RPMI8226 (cell line): ENCODE measurements around the gene GRK4.
"Not testable (repeated sequence)": the region's sequence is repeated elsewhere in the genome, so short reads cannot be mapped to it uniquely, and the experiment has no call there.

Source experiments
- DNase-seq: peaks from one replicate; pipeline ENCODE4 v3.0.0-alpha.2; 2015

The GRK4 gene

DNA sequence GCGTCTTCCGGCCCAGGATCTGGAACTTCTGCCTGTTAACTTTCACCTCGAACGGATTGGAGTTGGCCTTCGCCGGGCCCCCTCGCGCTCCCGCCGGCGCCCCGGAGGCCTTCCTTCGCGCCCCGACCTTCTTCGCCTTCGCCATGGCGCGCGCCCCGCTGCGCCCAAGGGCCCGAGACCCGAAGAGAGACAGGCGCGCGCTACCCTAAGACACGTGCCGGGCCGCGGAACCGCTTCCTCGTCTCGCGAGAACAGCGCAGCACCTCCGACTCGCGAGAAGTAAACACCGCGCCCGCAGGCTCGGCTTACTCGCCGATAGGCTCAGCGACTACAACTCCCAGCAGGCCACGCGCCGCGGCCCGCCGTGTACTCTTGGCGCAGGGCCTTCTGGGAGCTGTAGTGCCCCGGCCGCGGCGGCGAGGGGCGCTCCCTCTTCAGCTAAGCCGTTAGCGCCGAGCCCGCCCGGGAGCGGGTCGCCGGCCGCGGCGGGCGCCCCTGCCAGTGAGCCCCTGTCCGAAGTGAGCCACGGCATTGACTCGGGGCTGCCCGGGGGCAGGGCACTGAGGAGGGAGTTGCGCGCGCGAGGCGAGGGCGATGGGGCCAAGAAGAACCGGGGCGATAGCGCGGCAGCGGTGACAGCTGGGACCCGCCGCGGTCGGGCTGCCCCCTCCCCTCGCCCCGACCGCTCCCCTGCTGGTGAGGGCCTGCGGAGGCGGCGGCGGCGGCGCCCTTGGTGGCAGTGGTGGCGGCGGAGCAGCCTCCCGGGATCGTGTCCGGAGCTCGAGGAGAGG, at the start of gene GRK4, which contains the start of gene NOP14:
Gene GRK4, plus strand, starts transcription at position 397 of the 791 bp plus-strand sequence. CDS start 500 bp downstream, outside the sequence.
Gene NOP14, minus strand, starts transcription at position 232 of the 791 bp plus-strand sequence. Its CDS starts 87 bp downstream, at position 145.
- peak; percentile 97 for DNase-seq

DNA sequence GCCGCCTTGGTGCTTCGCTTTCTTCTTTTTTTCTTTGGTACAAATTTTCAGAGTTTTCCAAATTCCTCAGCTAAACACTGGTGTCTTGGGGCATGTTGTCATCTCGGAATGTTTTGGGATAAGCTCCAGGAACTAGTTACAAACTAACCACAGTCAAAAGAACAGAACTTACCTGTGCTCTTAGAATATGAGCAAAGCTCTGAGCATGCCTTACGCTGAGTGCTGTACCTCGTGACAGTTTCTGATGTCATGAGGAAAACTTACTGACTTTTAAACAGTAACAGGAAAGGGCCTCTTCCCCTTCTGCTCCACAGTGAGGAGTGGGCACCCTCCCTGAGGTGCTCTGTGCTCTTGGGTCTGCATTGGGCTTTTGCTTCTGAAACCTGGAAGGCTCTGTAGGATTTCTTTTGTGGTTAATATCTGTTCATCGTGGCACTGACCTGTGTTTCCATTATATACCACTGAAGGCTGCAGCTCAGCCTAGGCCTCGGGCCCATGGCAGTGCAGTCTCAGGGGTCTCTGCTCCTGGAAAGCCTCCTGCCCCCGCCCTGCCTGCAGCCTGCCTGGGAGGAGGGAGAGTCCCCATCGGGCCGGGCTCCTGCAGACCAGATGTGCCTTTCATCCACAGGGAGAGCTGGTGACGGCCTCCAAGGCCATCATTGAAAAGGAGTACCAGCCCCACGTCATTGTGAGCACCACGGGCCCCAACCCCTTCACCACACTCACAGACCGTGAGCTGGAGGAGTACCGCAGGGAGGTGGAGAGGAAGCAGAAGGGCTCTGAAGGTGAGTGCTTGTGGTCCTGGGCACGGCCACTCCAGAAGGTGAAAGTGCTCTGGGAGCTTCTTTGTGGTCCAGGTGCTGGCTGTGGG, 48.9 kb upstream of the GRK4 start:
- no peak for DNase-seq

DNA sequence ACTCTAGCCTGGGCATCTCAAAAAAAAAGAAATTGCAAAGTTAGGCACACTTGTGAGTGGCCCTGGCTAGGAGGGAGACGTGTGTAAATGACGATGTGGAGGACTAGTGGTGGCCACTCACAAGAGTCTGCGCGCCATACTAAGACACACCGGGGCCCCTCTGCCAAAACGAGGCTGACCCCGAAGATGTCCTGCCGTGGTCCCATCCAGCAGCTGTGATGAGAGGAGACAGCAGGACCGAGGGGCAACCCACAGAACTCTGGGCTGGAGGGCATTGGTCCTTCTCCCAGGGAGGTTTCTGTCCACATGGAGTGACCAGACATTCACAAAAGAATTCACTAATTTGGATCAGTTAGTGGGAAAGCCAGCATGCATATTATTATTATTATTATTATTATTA, 47.6 kb upstream of the GRK4 start:
- no peak for DNase-seq

DNA sequence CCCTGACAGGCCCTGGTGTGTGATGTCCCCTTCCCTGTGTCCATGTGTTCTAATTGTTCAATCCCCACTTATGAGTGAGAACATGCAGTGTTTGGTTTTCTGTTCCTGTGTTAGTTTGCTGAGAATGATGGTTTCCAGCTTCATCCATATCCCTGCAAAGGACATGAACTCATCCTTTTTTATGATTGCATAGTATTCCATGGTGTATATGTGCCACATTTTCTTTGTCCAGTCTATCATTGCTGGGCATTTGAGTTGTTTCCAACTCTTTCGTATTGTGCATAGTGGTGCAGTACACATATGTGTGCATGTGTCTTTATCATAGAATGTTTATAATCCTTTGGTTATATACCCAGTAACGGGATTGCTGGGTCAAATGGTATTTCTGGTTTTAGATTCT, 46.7 kb upstream of the GRK4 start:
- DNase-seq: not testable (repeated sequence)

DNA sequence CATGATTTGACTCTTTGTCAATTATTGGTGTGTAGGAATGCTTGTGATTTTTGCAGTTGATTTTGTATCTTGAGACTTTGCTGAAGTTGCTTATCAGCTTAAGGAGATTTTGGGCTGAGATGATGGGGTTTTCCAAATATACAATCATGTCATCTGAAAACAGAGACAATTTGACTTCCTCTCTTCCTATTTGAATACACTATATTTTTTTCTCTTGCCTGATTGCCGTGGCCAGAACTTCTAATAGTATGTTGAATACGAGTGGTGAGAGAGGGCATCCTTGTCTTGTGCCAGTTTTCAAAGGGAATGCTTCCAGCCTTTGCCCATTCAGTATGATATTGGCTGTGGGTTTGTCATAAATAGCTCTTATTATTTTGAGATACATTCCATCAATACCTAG, 45.1 kb upstream of the GRK4 start:
- not testable (repeated sequence) for DNase-seq

DNA sequence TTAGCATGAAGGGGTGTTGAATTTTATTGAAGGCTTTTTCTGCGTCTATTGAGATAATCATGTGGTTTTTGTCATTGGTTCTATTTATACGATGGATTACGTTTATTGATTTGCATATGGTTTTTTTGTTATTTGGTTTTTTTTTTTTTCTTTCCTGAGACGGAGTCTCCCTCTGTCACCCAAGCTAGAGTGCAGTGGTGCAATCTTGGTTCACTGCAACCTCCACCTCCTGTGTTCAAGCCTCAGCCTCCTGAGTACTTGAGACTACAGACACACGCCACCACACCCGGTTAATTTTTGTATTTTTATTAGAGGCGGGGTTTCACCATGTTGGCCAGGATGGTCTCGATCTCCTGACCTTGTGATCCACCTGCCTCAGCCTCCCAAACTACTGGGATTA, 44.7 kb upstream of the GRK4 start:
- DNase-seq: not testable (repeated sequence)

DNA sequence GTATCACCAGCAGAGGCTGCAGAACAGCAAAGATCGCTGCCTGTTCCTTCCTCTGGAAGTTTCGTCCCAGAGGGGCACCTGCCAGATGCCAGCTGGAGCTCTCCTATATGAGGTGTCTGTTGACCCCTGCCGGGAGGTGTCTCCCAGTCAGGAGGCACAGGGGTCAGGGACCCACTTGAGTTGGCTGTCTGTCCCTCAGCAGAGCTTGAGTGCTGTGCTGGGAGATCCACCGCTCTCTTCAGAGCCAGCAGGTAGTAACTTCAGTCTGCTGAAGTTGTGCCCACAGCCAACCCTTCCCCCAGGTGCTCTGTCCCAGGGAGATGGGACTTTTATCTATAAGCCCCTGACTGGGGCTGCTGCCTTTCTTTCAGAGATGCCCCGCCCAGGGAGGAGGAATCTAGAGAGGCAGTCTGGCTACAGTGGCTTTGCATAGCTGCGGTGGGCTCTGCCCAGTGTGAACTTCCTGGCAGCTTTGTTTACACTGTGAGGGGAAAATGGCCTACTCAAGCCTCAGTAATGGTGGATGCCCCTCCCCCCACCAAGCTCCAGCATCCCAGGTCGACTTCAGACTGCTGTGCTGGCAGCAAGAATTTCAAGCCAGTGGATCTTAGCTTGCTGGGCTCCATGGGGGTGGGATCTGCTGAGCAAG, 40.8 kb upstream of the GRK4 start:
- not testable (repeated sequence) for DNase-seq

DNA sequence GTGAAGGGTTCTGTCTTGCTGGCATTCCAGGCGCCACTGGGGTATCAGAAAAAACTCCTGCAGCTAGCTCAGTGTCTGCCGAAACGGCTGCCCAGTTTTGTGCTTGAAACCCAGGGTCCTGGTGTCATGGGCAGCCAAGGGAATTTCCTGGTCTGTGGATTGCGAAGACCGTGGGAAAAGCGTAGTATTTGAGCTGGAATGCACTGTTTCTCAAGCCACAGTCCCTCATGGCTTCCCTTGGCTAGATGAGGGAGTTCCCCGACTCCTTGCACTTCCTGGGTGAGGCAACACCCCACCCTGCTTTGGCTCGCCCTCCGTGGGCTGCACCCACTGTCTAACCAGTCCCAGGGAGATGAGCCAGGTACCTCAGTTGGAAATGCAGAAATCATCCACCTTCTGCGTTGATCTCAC, 40.2 kb upstream of the GRK4 start:
- no peak for DNase-seq

DNA sequence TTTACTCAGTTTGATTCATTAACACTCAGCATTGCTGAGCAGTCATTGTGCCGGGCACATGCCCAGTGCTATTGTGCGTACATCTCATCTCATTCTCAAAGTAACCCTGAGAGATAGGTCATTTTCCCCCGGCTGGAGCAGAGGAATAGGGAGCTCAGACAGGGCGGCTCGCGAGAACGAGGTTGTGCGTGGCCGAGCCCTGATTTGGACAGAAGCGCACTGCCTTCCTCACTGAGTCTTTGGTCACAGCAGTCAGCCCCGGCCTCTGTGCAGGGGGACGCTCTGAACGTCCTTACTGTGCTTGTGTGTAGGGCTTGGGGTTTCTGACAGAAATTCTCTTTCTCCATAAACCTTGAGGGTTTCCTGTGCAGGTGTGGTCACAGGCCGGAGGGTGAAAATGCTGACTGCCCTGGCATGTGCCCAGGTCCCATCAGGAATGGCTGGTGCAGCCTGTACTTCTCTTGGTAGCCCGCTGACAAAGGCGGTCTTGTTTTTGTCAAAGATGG, 39.6 kb upstream of the GRK4 start:
- DNase-seq: peak; percentile 76

GRCh38 chr4:2924286-2924685, 39.1 kb upstream of the GRK4 start:
- no peak for DNase-seq

GRCh38 chr4:2924765-2925301, 38.5 kb upstream of the GRK4 start:
- DNase-seq: no peak

DNA sequence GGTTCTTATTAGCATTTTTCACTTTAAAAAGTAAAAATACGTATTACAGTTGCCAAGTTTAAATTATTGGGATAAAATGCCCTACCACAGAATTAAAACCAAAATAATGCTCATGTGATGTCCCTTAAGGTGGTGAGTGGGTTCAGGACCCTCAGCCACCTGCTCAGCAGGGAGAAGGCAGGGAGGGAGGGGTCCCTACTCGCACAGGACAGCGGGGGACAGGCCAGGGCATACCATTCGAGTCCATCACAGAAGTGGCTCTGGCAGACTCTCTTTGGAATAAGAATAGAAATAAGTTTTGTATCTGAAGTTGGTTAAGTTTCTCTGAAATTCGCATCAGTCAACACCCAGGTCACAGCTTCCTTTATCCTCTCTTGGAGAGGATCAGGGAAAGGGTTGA, 37.9 kb upstream of the GRK4 start:
- no peak for DNase-seq

GRCh38 chr4:2925931-2926860, 37.2 kb upstream of the GRK4 start:
- no peak for DNase-seq

DNA sequence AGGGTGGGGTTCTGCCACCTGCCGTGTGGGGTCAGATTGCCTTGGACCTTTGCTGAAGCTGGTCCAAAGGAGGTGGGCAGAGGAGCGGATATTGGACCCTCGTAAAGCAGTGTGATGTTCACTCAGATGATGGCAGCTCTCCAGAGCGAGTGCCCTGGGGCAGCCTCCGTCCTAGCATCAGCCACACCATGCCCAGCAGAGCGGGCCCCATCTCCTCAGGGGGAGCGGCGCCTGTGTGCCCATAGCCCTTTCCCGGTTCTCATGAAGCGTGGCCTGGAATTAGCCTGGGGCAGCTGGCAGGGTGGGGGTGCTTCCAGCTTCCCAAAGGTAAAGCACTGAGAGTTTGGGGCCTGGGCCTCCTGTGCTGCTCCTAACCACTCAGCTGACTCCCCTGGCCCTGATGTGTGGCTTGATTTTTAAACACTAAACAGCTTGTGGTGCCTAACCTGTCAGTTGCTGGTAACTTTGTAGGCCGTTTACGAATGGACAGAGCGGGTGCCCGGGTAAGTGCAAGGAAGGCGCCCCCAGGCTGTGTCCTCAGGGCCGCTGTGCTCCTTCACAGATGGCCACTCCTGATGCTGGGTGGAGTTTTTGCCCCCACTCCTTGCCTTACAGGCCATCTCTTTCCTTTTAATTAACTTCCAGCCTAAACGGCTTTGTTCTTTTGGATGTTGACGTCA, 36.2 kb upstream of the GRK4 start:
- DNase-seq: no peak

- DNase-seq: no peak
Observed at GRCh38 chr4:2927696-2928075, 35.7 kb upstream of the GRK4 start.

- no peak for DNase-seq
Observed at GRCh38 chr4:2928242-2929176, 34.9 kb upstream of the GRK4 start.

DNA sequence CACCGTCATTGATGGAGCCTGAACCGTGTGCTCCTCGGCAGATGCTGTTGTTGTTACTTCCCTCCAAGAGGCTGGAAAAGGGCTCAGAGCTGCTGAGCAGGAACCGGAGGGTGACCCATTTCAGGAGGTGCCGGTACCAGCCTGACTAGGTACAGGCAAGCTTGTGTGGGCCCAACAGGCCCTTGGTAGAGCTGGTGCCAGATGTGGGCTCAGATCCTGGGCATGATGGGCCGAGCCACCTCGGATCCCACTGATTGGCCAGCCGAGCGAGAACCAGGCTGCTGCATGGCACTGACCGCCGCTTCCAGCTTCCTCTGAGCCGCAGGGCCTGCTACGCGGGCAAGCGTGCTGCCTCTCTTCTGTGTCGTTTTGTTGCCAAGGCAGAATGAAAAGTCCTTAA, 33.9 kb upstream of the GRK4 start:
- DNase-seq: no peak

DNA sequence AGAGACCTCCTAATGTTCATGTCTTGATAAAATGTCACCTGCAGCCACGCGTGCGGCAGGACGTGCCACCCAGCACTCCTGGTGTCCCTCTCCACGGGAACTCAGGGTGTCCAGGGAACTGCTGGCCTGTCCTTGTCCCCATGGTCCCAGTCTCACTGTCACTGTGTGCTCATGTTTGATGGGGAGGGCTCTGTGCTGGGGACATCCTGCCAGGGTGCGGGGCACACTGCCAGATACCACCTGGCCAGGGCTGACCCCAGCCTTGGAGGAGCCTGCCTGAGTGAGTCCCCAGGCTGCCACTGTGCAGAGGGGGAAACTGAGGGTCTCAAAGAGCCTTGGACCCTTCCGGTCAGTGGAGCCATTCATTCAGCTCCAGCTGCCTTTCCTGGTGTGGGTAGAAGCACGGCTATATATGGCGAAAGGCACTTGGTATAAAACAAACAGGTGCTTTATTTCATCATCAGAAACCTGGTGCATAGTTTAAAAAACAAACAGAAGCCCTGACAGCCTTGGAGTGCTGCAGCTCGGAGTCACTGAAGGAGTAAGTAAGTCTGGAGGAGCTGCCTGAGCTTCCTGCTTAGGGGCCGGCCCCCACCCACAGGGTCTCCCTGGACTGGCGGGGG, 33.1 kb upstream of the GRK4 start:
- no peak for DNase-seq

DNA sequence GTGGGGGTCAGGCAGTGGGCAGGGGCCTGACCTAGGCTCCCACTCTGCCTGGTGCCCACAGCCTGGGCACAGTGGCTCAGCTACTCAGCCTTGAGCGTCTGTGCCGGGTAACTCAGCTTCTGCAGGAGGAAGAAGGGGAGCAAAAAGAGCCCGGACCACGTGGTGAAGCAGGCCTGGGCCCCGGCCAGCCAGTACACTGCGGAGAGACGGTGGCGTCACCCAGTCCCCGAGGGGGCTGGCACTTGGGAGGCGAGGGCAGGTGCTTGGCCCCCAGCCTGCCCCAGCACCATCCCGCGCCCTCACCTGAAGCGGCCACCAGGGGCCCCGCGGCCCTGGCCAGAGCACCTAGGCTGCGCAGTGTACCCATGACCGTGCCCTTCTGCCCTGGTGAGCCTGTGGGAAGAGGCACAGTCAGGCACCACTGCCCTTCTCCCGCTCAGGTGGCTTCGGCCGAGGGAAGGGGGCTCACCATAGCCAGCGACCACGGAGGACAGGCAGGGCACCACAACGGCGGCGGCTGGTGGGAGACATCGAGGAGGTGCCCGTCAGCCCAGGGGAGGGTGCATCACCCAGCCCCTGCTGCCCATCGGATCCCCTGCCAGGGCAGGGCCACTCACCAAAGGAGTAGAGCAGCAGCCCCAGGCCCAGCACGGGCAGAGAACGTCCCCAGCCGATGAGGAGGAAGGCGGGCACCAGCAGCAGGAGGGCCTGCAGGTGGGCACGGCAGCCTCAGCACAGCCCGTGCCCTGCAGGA, 32.4 kb upstream of the GRK4 start:
- DNase-seq: no peak
